NCI-H345 treated with DMSO at 0.1 percent for 48 hours (cell line): ENCODE measurements around the gene OLFML1.

Source experiments
- DNase-seq: peaks from one replicate; lab custom pipeline; 2025; ENCODE audit not compliant: unreplicated experiment; lab: John Stamatoyannopoulos, UW

Gene OLFML1

DNA sequence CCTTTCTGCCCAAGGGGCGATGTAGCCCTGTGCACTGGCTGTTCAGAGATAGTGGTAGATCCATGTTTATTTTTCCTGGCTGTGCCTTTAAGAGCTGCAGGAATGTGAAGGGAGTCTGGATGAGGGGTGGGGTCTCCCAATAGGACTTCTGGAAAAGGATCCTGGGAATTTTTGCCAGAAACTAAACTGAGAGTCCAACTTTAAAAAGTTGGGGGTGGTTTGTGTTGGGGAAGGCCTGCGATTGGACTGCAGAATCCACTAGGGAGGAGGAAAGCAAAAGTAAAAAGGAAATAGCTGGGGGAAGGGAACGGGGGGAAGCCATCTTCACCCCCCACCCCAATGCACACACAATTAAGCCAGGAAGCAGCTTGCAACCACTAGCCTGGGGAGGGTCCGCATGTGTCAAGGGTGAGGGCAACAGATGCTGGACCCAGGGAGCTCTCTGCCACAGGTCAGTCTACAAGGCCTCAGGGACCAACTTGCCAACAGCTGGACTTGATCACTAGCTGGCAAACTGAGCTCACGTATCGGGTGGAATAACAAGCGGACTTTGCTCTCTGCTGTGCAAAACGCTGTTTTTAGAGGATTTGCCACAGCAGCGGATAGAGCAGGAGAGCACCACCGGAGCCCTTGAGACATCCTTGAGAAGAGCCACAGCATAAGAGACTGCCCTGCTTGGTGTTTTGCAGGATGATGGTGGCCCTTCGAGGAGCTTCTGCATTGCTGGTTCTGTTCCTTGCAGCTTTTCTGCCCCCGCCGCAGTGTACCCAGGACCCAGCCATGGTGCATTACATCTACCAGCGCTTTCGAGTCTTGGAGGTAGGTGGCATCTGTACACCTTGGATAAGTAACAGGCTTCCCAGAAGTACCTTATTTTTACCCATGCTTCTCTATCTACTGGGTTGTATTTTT, at the start of gene OLFML1:
TSS of gene OLFML1 (plus strand) at position 321 of the 912 bp plus-strand sequence. CDS start at position 691, 370 bp downstream.
- DNase-seq = no peak

DNA sequence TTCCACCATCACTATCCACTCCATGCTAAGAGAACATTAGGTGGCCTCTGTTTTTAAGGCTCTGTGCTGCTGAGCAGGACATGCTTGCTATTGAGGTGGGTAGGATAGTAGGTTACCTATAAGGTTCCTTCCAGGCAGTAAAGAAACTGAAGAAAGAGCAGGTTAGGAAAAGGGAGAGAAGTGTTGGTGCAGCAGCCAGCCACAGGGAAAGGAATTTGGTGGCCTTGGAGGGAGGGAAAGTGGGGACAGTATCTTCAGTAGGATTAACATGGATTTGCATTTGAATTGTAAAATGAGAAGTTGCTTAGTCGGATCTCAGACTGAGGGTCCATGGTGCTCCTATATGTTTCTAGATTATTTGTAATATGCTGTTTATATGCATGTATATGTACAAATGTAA, 49.2 kb upstream of the OLFML1 start:
- DNase-seq = no peak

DNA sequence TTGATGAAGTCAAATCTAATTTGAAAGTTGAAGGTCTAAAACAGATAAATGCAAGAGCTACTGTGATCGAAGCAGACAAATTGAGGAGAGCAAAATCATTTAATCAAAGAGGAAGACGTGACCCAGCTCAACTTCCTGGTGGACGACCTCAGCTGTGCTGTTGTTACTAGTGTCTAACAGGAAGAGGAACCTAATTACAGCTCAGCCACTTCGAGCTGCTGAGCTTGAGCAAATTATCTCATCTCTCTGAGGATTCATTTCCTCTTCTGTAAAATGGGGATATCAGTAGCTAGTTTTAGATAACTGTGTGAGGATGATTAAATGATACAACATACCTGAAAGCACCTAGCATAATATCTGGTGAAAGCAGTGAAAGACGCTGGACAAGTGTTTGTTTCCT, 48.6 kb upstream of the OLFML1 start:
- DNase-seq = no peak

DNA sequence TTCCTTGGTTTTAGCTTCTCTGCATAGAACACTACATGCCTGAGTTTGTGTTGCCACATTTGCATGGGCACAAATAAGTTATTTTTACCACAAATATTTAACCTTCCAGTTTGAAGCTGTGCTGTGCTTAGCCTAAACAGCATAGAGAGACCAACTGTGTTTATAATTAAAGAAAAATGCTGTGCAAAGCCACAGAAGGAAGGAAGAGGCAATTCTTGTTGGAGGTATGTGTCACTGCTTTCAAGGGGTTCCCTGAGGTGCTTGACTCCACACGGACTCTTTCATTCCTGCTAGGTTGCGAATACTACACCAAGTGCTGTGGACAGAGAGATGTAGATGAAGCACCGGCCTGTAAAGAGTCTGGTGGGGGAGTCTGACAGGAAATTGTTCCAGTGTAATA, 47.6 kb upstream of the OLFML1 start:
- no peak for DNase-seq

DNA sequence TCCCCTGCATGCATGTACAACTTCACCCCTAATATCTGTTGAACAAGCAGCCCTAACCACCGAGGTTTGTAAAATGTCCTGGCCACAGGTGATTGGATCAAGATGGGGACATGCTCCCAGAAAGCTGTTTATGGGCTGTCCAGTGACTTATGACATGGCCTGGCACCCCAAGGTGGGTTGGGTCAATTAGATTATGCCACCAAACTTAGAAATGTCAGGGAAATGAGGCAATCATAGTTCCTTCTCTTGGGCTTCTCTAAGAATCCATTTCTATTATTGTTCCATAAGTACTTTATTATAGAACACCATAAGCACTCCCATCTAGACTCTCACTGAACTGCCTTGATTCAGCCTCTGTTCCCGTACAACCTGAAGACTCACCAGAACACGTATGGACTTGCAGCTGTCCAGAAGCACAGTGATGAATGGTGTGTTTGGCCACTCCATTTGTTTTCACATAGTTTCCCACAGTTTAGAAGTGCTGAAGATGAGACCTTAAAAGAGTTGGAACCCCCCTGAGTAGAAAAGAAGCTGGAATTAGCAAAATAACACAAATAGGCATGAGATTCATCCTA, 45.5 kb upstream of the OLFML1 start:
- no peak for DNase-seq

DNA sequence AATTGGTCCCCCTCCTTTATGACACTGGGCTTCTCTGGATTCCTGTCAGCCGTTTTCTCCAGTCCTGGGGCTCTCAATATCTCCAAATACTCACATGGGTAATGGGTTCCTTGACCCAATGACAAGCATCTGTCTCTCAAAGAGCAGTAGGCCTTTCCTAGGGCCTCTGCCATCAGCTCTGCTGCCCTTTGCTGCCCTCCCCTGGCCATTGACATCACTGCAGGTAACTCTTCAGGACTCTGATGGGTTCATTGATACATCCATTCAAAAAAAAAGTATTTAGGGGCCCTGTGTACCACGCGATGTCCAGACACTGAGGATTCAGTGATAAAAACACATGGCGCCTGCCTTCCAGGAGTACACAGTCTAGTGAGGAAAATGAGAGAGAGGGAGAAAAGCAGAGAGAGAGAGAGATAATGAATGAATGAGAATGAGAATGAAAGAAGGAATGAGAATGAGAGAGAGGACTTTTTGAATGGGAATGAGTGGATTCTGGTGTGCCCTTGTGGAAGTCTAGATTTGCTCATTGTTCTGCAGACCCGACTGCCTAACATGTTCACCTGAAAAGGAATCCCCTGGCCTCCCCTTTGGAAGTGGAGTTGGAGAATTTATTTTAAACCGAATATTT, 42.6 kb upstream of the OLFML1 start:
- DNase-seq = peak; percentile 18

GRCh38 chr11:7444091-7444981, 41.0 kb upstream of the OLFML1 start:
- no peak for DNase-seq

DNA sequence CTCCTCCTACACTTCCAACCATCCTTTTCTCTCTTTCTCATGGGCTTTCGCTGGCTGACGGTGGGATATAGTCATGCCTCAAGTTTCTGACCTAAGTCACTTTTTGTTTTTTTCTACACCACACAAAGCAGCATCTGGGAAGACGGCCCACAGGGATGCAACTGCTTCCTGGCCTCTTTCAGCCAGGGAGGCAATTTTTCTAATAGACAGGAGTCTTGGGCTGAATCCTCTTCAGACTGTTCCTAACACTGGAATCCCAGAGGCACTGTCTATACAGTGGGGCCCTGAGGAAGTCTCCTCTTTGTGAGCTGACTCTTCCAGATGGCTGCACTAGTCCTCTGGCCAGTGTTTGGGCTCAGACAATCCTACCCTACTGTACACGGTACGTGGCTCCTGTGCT, 39.7 kb upstream of the OLFML1 start:
- DNase-seq = no peak

DNA sequence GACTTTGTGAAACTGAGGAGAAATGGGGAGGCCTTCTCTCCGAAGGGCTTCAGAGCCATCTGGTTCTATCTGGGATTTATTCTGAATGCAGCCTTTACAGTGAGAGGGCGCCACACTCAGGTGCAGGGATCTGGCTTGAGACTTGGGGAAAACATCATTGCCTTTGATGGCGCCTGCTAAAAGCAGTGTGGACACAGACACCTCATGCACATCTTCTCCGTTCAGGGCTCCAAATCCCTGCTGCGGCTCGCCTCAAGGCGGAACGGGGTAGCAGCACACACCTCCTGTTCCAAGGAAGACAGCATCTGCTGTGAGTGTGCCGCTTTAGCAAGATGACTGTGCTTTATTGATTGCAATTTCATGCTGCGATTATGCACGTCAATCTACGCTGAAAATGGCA, 37.1 kb upstream of the OLFML1 start:
- no peak for DNase-seq

- DNase-seq = no peak
These were observed 36.0 kb upstream of the OLFML1 start for GRCh38 chr11:7449211-7449840.

GRCh38 chr11:7449841-7450214, 35.5 kb upstream of the OLFML1 start:
- DNase-seq = no peak

GRCh38 chr11:7450836-7451235, 34.5 kb upstream of the OLFML1 start:
- DNase-seq = no peak

- DNase-seq = no peak
These were observed 33.8 kb upstream of the OLFML1 start for GRCh38 chr11:7451520-7451919.

- DNase-seq = no peak
These were observed 33.3 kb upstream of the OLFML1 start for GRCh38 chr11:7451952-7452494.

GRCh38 chr11:7454854-7455253, 30.5 kb upstream of the OLFML1 start:
- DNase-seq = no peak

DNA sequence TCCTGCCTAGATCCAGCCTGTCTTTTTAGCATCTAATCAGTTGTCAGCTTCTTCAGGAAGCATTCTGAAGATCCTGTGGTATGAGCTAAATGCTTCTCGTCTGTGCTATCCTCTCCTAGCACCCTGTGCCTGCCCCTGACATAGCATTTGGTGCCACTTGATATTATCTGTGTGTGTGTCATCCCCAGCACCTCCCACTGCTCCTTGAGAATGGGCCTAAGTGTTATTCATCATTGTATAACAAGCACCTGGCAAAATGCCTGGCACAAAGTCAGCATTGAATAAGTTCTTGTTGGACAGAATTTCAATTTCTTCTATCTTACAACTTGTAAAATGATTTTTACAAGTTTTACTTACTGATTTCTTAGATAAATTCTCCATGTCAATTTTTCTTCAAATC, 28.1 kb upstream of the OLFML1 start:
- DNase-seq = no peak

- no peak for DNase-seq
These were observed 22.6 kb upstream of the OLFML1 start for GRCh38 chr11:7462706-7463105.

- no peak for DNase-seq
These were observed 17.7 kb upstream of the OLFML1 start for GRCh38 chr11:7467652-7468051.

DNA sequence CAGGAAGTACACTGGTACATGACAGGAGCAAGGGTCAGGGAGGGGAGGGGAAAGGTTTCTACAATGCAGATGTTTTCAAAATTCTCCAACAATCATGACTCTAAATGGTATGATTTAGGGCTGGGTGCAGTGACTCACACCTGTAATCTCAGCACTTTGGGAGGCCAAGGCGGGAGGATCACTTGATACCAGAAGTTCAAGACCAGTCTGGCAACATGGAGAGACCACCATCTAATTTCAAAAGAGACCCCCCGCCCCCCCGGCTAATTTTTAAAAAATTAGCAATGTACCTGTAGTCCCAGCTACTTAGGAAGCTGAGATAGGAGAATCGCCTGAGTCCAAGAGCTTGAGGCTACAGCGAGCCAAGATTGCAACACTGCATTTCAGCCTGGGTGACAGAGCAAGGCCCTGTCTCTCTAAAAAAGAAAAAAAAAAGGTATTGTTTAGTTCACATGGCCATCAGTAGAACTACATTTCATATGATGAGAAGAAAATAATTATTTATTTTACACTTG, 15.9 kb upstream of the OLFML1 start:
- DNase-seq = no peak

- no peak for DNase-seq
These were observed 14.2 kb upstream of the OLFML1 start for GRCh38 chr11:7471071-7471470.
